Endothelial cell of umbilical vein (primary cell): ENCODE measurements around the gene TSKU.

Source experiments
- CTCF ChIP-seq, 2 donors: IDR thresholded peaks; 1 replicate in 1 of 2; 2 replicates in 1 of 2; pipeline ENCODE4 v1.5.1; 2011; ENCODE audit warnings: low read length in 2 of 2, mild to moderate bottlenecking in 2 of 2, moderate library complexity in 2 of 2, control low read depth in 1 of 2, inconsistent platforms in 1 of 2, low read depth in 1 of 2; ENCODE audit not compliant: insufficient read depth in 1 of 2; ENCODE audit errors: extremely low read depth in 1 of 2
- EZH2 ChIP-seq: IDR thresholded peaks from 2 replicates; pipeline ENCODE4 v1.6.1; 2012; ENCODE audit warnings: borderline replicate concordance, low read depth, mild to moderate bottlenecking, moderate library complexity, low read length, inconsistent platforms; ENCODE audit not compliant: severe bottlenecking
- FOS ChIP-seq: IDR thresholded peaks from 2 replicates; pipeline ENCODE4 v1.6.1; 2011; ENCODE audit warnings: mild to moderate bottlenecking, low read length, moderate library complexity, borderline replicate concordance; ENCODE audit not compliant: insufficient read depth
- MAX ChIP-seq: IDR thresholded peaks from 2 replicates; pipeline ENCODE4 v1.6.1; 2011; ENCODE audit not compliant: insufficient read depth, insufficient read length
- MYC ChIP-seq: IDR thresholded peaks from one replicate; pipeline ENCODE4 v1.6.1; 2011; ENCODE audit warnings: mild to moderate bottlenecking, low read depth, low read length
- POLR2A ChIP-seq: IDR thresholded peaks from 2 replicates; pipeline ENCODE4 v1.6.1; 2012; ENCODE audit warnings: low read depth, mild to moderate bottlenecking, control low read depth, low read length
- POLR2AphosphoS5 ChIP-seq: IDR thresholded peaks from 2 replicates; pipeline ENCODE4 v1.6.1; 2012; ENCODE audit warnings: low read depth, mild to moderate bottlenecking, control low read depth, low read length, moderate library complexity; ENCODE audit not compliant: insufficient read depth

GRCh38 chr11:76824083-76824939, 41.2 kb downstream of the TSKU start:
- peak; percentile 66 for TF ChIP-seq POLR2AphosphoS5
- no peak for TF ChIP-seq CTCF (IDR thresholded peaks at IDR 0.05; ENCODE audit: extremely low read depth in 1 of 2, insufficient read depth in 1 of 2, low read depth in 1 of 2, low read length in 2 of 2)
- no peak for TF ChIP-seq MAX
- TF ChIP-seq POLR2A = no peak
- TF ChIP-seq MYC = no peak
- TF ChIP-seq EZH2 = no peak
- no peak for TF ChIP-seq FOS
